WTC11 (cell line): ENCODE results near the gene JUP. TPM values are rescaled to one million over a fixed set of nuclear protein-coding genes. Genes with fewer than 3 reads are reported as not detected.

Experiments
- ATAC-seq: fragments of 200-7000 bp; cut with Tn5 transposase; 2 replicates; pipeline ENCODE4 v1.10.0; 2021; ENCODE audit warnings: mild to moderate bottlenecking, moderate library complexity
- CTCF ChIA-PET: fragments of 300-600 bp; sonication (Branson Sonifier 250); formaldehyde crosslinking; loops from one replicate; lab custom pipeline; 2021; ENCODE audit warnings: antibody characterized with exemption; lab: Charles Lee
- POLR2A ChIA-PET: fragments of 350-600 bp; sonication (Branson Sonifier 250); formaldehyde crosslinking; loops from one replicate; lab custom pipeline; 2021; ENCODE audit warnings: antibody characterized with exemption; lab: Charles Lee
- DNase-seq: peaks from one replicate; pipeline ENCODE4 v3.0.0; 2021; ENCODE audit warnings: low spot score
- H3K27ac Mint-ChIP-seq: 2 replicates; pipeline ENCODE4 v1.8.0; 2021; ENCODE audit warnings: mixed read lengths
- H3K27me3 Mint-ChIP-seq: 2 replicates; pipeline ENCODE4 v1.8.0; 2021; ENCODE audit warnings: low read depth, mild to moderate bottlenecking, moderate library complexity, mixed read lengths
- H3K36me3 Mint-ChIP-seq: 2 replicates; pipeline ENCODE4 v1.8.0; 2021; ENCODE audit warnings: mixed read lengths
- H3K4me1 Mint-ChIP-seq: 2 replicates; pipeline ENCODE4 v1.8.0; 2022; ENCODE audit warnings: mixed read lengths
- H3K4me3 Mint-ChIP-seq: 2 replicates; pipeline ENCODE4 v1.8.0; 2021; ENCODE audit warnings: mild to moderate bottlenecking, moderate library complexity, mixed read lengths
- H3K9me3 Mint-ChIP-seq: 2 replicates; pipeline ENCODE4 v1.8.0; 2021; ENCODE audit warnings: mixed read lengths
- CDX4 ChIP-seq: fragments of 250-450 bp; sonication (Bioruptor Pico); IDR thresholded peaks from 2 replicates; pipeline ENCODE4 v1.9.0; 2021; ENCODE audit warnings: moderate library complexity, mild to moderate bottlenecking, inconsistent platforms, borderline replicate concordance
- CREM ChIP-seq: sonication (generic); formaldehyde crosslinking; IDR thresholded peaks from 2 replicates; pipeline ENCODE4 v1.8.1; 2022; ENCODE audit warnings: mild to moderate bottlenecking, missing genetic modification reagents, moderate library complexity
- E2F1 ChIP-seq: sonication (generic); formaldehyde crosslinking; IDR thresholded peaks from 2 replicates; pipeline ENCODE4 v1.8.0; 2022; ENCODE audit warnings: mild to moderate bottlenecking, missing genetic modification reagents
- FOXP4 ChIP-seq: sonication (generic); formaldehyde crosslinking; IDR thresholded peaks from 2 replicates; pipeline ENCODE4 v1.8.0; 2022; ENCODE audit warnings: mild to moderate bottlenecking, missing genetic modification reagents
- NFE2L1 ChIP-seq: sonication (generic); formaldehyde crosslinking; IDR thresholded peaks from 2 replicates; pipeline ENCODE4 v1.8.1; 2023; ENCODE audit warnings: missing genetic modification reagents
- NR2C2 ChIP-seq: sonication (generic); formaldehyde crosslinking; IDR thresholded peaks from 2 replicates; pipeline ENCODE4 v1.8.0; 2022; ENCODE audit warnings: mild to moderate bottlenecking, missing genetic modification reagents
- PREB ChIP-seq: sonication (generic); formaldehyde crosslinking; IDR thresholded peaks from 2 replicates; pipeline ENCODE4 v1.8.1; 2022; ENCODE audit warnings: mild to moderate bottlenecking, missing genetic modification reagents, moderate library complexity, borderline replicate concordance
- PRRX2 ChIP-seq: fragments of 250-450 bp; sonication (Bioruptor Pico); IDR thresholded peaks from 2 replicates; pipeline ENCODE4 v1.8.0; 2021; ENCODE audit warnings: mild to moderate bottlenecking
- RELA ChIP-seq: sonication (generic); formaldehyde crosslinking; IDR thresholded peaks from 2 replicates; pipeline ENCODE4 v1.8.1; 2022; ENCODE audit warnings: missing genetic modification reagents, mild to moderate bottlenecking, borderline replicate concordance
- RORB ChIP-seq: fragments of 250-450 bp; sonication (Bioruptor Pico); IDR thresholded peaks from 2 replicates; pipeline ENCODE4 v1.9.0; 2021; ENCODE audit warnings: mild to moderate bottlenecking
- SMAD3 ChIP-seq: sonication (generic); formaldehyde crosslinking; IDR thresholded peaks from 2 replicates; pipeline ENCODE4 v1.8.0; 2022; ENCODE audit warnings: missing genetic modification reagents, mild to moderate bottlenecking, borderline replicate concordance
- SOX15 ChIP-seq: fragments of 250-450 bp; sonication (Bioruptor Pico); IDR thresholded peaks from 2 replicates; pipeline ENCODE4 v1.9.0; 2021; ENCODE audit warnings: mild to moderate bottlenecking
- TEAD1 ChIP-seq: sonication (generic); formaldehyde crosslinking; IDR thresholded peaks from 2 replicates; pipeline ENCODE4 v1.8.0; 2022; ENCODE audit warnings: mild to moderate bottlenecking, missing genetic modification reagents
- TP53 ChIP-seq: sonication (generic); formaldehyde crosslinking; IDR thresholded peaks from 2 replicates; pipeline ENCODE4 v1.8.1; 2023; ENCODE audit warnings: mild to moderate bottlenecking, missing genetic modification reagents
- ZNF138 ChIP-seq: sonication (generic); formaldehyde crosslinking; conservative IDR thresholded peaks from 2 replicates; pipeline ENCODE4 v1.8.1; 2022; ENCODE audit warnings: mild to moderate bottlenecking, moderate library complexity, missing genetic modification reagents
- ZNF396 ChIP-seq: fragments of 250-450 bp; sonication (Bioruptor Pico); IDR thresholded peaks from 2 replicates; pipeline ENCODE4 v1.8.0; 2021; ENCODE audit warnings: mild to moderate bottlenecking, moderate library complexity, borderline replicate concordance
- ZNF423 ChIP-seq: fragments of 250-450 bp; sonication (Bioruptor Pico); IDR thresholded peaks from 2 replicates; pipeline ENCODE4 v2.1.2; 2022; ENCODE audit warnings: mild to moderate bottlenecking, moderate library complexity
- ZNF671 ChIP-seq: fragments of 250-450 bp; sonication (Bioruptor Pico); IDR thresholded peaks from 2 replicates; pipeline ENCODE4 v1.8.0; 2021; ENCODE audit warnings: mild to moderate bottlenecking
- total RNA-seq: library from RNA; stranded (reverse); gene quantifications from 3 replicates; pipeline ENCODE4 v1.2.3, GENCODE V29; 2021
- TF ChIP-seq, protein P1 (sequence below): sonication (generic); formaldehyde crosslinking; IDR thresholded peaks from 2 replicates; pipeline ENCODE4 v1.8.1; 2022; ENCODE audit warnings: low read depth, missing genetic modification reagents, borderline replicate concordance
- TF ChIP-seq, protein P2 (sequence below): fragments of 250-450 bp; sonication (Bioruptor Pico); IDR thresholded peaks from 2 replicates; pipeline ENCODE4 v2.1.2; 2022; ENCODE audit warnings: mild to moderate bottlenecking, moderate library complexity
- TF ChIP-seq, protein P3 (sequence below): fragments of 250-450 bp; sonication (Bioruptor Pico); IDR thresholded peaks from 2 replicates; pipeline ENCODE4 v1.9.0; 2021; ENCODE audit warnings: mild to moderate bottlenecking

The JUP gene
- total RNA-seq, 1 experiment from 2014 or later, result 103 TPM

DNA sequence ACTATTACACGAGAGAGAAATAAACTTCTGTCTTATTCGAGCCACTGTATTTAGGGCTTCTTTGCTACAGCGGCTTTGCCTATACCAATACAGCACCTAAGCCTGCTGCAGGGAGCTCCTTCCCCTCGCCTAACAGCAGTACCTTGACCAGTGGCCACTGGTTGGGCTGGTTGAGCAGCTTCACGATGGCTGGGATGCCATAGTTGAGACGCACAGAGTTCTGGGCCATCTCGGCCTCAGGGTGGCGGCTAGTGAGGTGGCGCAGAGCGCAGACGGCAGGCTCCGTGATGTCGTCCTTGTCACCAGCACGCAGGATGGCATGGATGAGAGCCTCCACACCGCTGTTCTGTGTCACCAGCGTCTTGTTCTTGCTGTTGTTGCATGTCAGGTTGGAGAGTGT is 23.7 kb downstream of the JUP start:
- H3K4me3 Mint-ChIP-seq, result no peak overlapping the region
- DNase-seq (no peak), ATAC-seq (no peak)
- H3K36me3 Mint-ChIP-seq, result peaks cover 82% of the 10 kb centered on the region
- H3K27ac Mint-ChIP-seq, result no peak overlapping the region
- ChIA-PET CTCF (interaction anchor here (0.7 to 2.7 kb wide), 2 partner anchors 23 to 38 kb away, joined by 3 to 14 read pairs; partner anchors contain the start of gene JUP), POLR2A (no interaction called here)
- TF ChIP-seq SOX15 (CRISPR knock-in tag) (no peak), NFE2L1 (no peak), ZNF423 (CRISPR knock-in tag) (no peak), E2F1 (CRISPR knock-in tag) (no peak), ZNF671 (no peak), RELA (CRISPR knock-in tag) (no peak), RORB (CRISPR knock-in tag) (no peak), SMAD3 (no peak), PRRX2 (CRISPR knock-in tag) (no peak), CREM (CRISPR knock-in tag) (no peak), TEAD1 (no peak), ZNF138 (CRISPR knock-in tag) (no peak), PREB (CRISPR knock-in tag) (no peak), NR2C2 (no peak)
- TF ChIP-seq, protein P1, sequence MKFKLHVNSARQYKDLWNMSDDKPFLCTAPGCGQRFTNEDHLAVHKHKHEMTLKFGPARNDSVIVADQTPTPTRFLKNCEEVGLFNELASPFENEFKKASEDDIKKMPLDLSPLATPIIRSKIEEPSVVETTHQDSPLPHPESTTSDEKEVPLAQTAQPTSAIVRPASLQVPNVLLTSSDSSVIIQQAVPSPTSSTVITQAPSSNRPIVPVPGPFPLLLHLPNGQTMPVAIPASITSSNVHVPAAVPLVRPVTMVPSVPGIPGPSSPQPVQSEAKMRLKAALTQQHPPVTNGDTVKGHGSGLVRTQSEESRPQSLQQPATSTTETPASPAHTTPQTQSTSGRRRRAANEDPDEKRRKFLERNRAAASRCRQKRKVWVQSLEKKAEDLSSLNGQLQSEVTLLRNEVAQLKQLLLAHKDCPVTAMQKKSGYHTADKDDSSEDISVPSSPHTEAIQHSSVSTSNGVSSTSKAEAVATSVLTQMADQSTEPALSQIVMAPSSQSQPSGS (CRISPR knock-in tag), result no peak
- TF ChIP-seq, protein P2, sequence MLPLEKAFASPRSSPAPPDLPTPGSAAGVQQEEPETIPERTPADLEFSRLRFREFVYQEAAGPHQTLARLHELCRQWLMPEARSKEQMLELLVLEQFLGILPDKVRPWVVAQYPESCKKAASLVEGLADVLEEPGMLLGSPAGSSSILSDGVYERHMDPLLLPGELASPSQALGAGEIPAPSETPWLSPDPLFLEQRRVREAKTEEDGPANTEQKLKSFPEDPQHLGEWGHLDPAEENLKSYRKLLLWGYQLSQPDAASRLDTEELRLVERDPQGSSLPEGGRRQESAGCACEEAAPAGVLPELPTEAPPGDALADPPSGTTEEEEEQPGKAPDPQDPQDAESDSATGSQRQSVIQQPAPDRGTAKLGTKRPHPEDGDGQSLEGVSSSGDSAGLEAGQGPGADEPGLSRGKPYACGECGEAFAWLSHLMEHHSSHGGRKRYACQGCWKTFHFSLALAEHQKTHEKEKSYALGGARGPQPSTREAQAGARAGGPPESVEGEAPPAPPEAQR (CRISPR knock-in tag), result no peak
- no peaks in the 10 kb centered on the region for H3K9me3 Mint-ChIP-seq
- H3K4me1 Mint-ChIP-seq, result no peaks in the 10 kb centered on the region
- no peaks in the 10 kb centered on the region for H3K27me3 Mint-ChIP-seq

DNA sequence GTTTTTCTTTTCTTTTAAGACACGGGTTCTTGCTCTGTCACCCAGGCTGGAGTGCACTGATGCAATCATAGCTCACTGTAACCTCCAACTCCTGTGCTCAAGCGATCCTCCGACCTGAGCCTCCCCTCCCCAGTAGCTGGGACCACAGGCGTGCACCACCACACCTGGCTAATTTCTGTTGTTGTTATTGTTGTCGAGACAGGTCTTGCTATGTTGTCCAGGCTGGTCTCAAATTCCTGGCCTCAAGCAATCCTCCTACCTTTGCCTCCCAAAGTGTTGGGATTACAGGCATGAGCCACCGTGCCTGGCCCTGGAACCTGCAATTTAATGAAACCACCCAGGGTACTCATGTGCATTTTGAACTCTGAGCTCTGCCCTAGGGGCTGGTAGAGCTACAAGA is 24.1 kb downstream of the JUP start:
- no peak for ATAC-seq
- TF ChIP-seq TP53 (no peak), ZNF396 (CRISPR knock-in tag) (no peak), FOXP4 (CRISPR knock-in tag) (no peak), E2F1 (CRISPR knock-in tag) (no peak), CDX4 (CRISPR knock-in tag) (no peak)
- TF ChIP-seq, protein P3, sequence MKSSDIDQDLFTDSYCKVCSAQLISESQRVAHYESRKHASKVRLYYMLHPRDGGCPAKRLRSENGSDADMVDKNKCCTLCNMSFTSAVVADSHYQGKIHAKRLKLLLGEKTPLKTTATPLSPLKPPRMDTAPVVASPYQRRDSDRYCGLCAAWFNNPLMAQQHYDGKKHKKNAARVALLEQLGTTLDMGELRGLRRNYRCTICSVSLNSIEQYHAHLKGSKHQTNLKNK, result no peak
- H3K4me3 Mint-ChIP-seq, result no peak overlapping the region
- no peak for DNase-seq
- H3K27ac Mint-ChIP-seq, result no peak overlapping the region
- ChIA-PET POLR2A (no interaction called here), CTCF (interaction anchor here (0.7 to 2.7 kb wide), 2 partner anchors 23 to 38 kb away, joined by 3 to 14 read pairs; partner anchors contain the start of gene JUP)
- peaks cover 83% of the 10 kb centered on the region for H3K36me3 Mint-ChIP-seq
- H3K27me3 Mint-ChIP-seq, result no peaks in the 10 kb centered on the region
- H3K4me1 Mint-ChIP-seq, result no peaks in the 10 kb centered on the region
- no peaks in the 10 kb centered on the region for H3K9me3 Mint-ChIP-seq
